ENCODE measurements around the gene C16orf74. TPM values are rescaled to one million over a fixed set of nuclear protein-coding genes. Genes with fewer than 3 reads are reported as not detected.

C16orf74 gene
- total RNA-seq, 4 donors from 2014 or later: 0.52 to 1.9 (median 0.94) TPM; not detected in 1

DNA sequence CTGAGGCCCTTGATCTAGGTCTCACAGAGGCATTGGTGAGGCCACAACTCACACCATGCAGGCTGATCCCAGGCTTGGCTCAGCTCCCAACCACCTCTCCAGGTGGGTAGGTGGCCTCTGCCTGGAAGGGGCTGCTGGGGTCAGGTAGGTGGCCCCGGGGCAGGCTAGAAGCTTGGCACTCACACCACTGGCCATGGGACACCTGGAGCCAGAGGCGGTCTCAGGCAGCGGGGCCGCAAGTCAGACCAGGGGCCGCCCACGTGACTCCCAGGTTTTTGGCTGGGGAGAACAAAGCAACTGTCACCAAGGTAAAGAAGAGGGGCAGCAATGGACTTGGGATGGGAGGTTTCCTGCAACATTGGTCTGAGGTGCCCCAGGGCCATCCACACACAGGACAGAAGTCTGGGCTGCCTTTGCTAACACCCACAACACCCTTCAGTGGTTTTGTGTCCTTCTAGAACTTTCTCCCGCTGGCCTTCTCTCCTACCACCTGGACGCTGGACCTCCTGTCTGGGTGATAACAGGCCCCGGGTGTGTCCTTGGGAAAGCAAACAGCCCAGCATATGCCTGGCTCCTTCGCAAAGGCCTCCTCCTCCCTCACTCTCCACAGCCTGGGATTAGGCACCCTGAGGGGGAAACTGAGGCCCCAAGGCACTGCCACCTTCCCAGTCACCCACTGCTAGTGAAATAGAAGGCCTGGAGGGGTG lies 16.4 kb downstream of the C16orf74 start:
- WGBS, 2 donors (ENCODE audit: low coverage in 1 of 2): 89% methylated on average over 3 of the region's 10 CpGs; no CpG with 5 or more reads in 1 of the 2 donors
- H3K27ac ChIP-seq: no peak overlapping the region
- TF ChIP-seq POLR2A (IDR thresholded peaks at IDR 0.05): no peak
- no peak for TF ChIP-seq POLR2AphosphoS5 (IDR thresholded peaks at IDR 0.05)
- no peak for TF ChIP-seq CTCF (IDR thresholded peaks at IDR 0.05)
- TF ChIP-seq EP300 (IDR thresholded peaks at IDR 0.05): no peak
- no peak overlapping the region for H3K4me3 ChIP-seq
- ATAC-seq: no peak
- no peaks in the 10 kb centered on the region for H3K4me1 ChIP-seq
- H3K36me3 ChIP-seq: no peaks in the 10 kb centered on the region
- no peaks in the 10 kb centered on the region for H3K9me3 ChIP-seq
- H3K27me3 ChIP-seq: no peaks in the 10 kb centered on the region

DNA sequence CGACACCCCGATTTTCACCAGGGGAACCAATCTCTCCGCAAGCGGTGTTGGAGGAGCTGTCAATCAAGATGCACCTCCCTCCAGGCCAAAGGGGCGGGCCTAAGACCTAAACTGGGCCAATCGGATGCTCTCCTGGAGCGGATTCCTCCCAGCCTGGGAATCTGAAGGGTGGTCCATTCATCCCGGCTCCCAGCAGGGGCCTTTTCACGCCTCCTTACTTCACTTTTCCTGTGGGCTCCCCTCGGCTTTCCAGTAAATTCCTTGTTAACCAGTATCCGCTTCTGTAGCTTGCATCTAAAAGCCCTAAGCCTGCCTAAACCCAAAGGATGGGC lies 17.1 kb downstream of the C16orf74 start:
- 67 to 82% methylated on average over 3 to 4 of the region's 11 CpGs for WGBS, 2 donors (ENCODE audit: low coverage in 1 of 2)
- TF ChIP-seq CTCF (IDR thresholded peaks at IDR 0.05): no peak
- no peak for TF ChIP-seq EP300 (IDR thresholded peaks at IDR 0.05)
- no peak for TF ChIP-seq POLR2AphosphoS5 (IDR thresholded peaks at IDR 0.05)
- TF ChIP-seq POLR2A (IDR thresholded peaks at IDR 0.05): no peak
- H3K27me3 ChIP-seq: no peaks in the 10 kb centered on the region
- ATAC-seq: no peak
- H3K36me3 ChIP-seq: no peaks in the 10 kb centered on the region
- H3K4me3 ChIP-seq: no peak overlapping the region
- H3K4me1 ChIP-seq: no peaks in the 10 kb centered on the region
- H3K9me3 ChIP-seq: no peaks in the 10 kb centered on the region
- no peak overlapping the region for H3K27ac ChIP-seq

DNA sequence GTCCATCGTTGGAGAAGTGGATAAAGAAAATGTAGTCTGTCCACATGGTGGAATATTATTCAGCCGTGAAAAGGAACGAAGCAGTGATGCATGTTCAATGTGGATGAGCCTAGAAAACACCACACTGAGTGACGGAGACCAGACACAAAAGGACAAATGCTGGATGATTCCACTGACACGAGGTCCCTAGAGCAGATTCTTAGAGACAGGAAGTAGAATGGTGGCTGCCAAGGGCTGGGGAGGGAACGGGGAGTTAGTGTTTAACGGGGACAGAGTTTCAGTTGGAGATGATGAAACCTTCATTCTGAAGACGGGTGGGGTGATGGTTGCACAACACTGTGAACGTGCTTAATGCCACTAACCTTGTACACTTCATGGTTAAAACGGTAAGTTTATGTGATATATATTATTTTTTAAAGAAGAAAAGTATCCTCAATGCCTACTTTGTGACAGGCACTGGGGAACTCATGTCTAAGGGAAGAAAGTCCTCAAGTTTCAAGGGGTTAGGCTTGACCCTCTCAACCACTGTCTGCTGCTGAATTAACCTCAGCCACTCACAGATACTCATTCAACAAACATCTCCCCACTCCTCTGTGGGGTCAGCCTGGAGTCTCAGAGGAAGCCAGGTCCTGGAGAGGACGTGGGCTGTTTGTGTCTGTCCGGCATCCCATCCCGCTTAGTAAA lies 17.6 kb downstream of the C16orf74 start:
- Histone ChIP-seq H3K9me3 (no peaks in the 10 kb centered on the region), H3K27me3 (no peaks in the 10 kb centered on the region), H3K4me1 (no peaks in the 10 kb centered on the region), H3K27ac (no peak overlapping the region), H3K4me3 (no peak overlapping the region), H3K36me3 (no peaks in the 10 kb centered on the region)
- no peak for TF ChIP-seq EP300 (IDR thresholded peaks at IDR 0.05)
- TF ChIP-seq POLR2AphosphoS5 (IDR thresholded peaks at IDR 0.05): no peak
- no peak for TF ChIP-seq CTCF (IDR thresholded peaks at IDR 0.05)
- no peak for TF ChIP-seq POLR2A (IDR thresholded peaks at IDR 0.05)
- ATAC-seq: no peak
- 74 to 76% methylated on average over 8 to 10 of the region's 13 CpGs for WGBS, 2 donors (ENCODE audit: low coverage in 1 of 2)

GRCh38 chr16:85731179-85731578 lies 19.7 kb downstream of the C16orf74 start:
- H3K4me3 ChIP-seq: no peak overlapping the region
- H3K4me1 ChIP-seq: no peaks in the 10 kb centered on the region
- no peaks in the 10 kb centered on the region for H3K27me3 ChIP-seq
- no peak overlapping the region for H3K27ac ChIP-seq
- no peaks in the 10 kb centered on the region for H3K36me3 ChIP-seq
- no peak for TF ChIP-seq POLR2A (IDR thresholded peaks at IDR 0.05)
- no peak for TF ChIP-seq CTCF (IDR thresholded peaks at IDR 0.05)
- TF ChIP-seq POLR2AphosphoS5 (IDR thresholded peaks at IDR 0.05): no peak
- TF ChIP-seq EP300 (IDR thresholded peaks at IDR 0.05): no peak
- H3K9me3 ChIP-seq: no peaks in the 10 kb centered on the region
- 58 to 93% methylated on average over 3 to 4 of the region's 5 CpGs for WGBS, 2 donors (ENCODE audit: low coverage in 1 of 2)
- ATAC-seq: no peak

DNA sequence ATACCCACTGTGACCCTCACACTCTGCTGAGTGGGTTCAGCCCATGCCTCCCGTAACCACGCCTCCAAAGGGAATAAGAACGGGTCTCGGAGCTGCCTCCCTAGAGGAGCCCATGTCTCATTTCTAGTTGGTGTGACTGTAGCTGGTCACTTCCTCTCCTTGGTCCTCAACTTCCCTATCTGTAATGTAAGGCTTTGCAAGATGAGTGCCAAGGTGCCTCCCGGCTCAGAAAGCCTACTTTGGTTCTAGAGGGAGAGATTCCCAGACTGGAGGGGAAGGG lies 20.8 kb downstream of the C16orf74 start:
- no peaks in the 10 kb centered on the region for H3K9me3 ChIP-seq
- no peak overlapping the region for H3K27ac ChIP-seq
- no peak overlapping the region for H3K4me3 ChIP-seq
- ATAC-seq: no peak
- H3K36me3 ChIP-seq: no peaks in the 10 kb centered on the region
- TF ChIP-seq POLR2AphosphoS5 (IDR thresholded peaks at IDR 0.05) (no peak), POLR2A (IDR thresholded peaks at IDR 0.05) (no peak), EP300 (IDR thresholded peaks at IDR 0.05) (no peak), CTCF (IDR thresholded peaks at IDR 0.05) (no peak)
- no CpG with 5 or more reads among the region's 5 CpGs for WGBS, 2 donors (ENCODE audit: low coverage in 1 of 2)
- H3K27me3 ChIP-seq: no peaks in the 10 kb centered on the region
- H3K4me1 ChIP-seq: no peaks in the 10 kb centered on the region

Measured in gastroesophageal sphincter (tissue), 4 donors.